Kidney epithelial cell (primary cell): Measurements from ENCODE around the gene IL17REL. TPM values are rescaled to one million over a fixed set of nuclear protein-coding genes. Genes with fewer than 3 reads are reported as not detected.

ENCODE experiments used
- DNase-seq: peaks from one replicate; pipeline ENCODE4 v3.0.0-alpha.2; 2010; ENCODE audit warnings: low read depth
- H3K27me3 ChIP-seq: 2 replicates; pipeline ENCODE4 v1.6.0; 2011; ENCODE audit warnings: low read length; ENCODE audit not compliant: control insufficient read depth, insufficient read depth
- H3K36me3 ChIP-seq: 2 replicates; pipeline ENCODE4 v1.5.1; 2011; ENCODE audit warnings: low read length; ENCODE audit not compliant: control insufficient read depth, insufficient read depth
- H3K4me3 ChIP-seq: 2 replicates; pipeline ENCODE4 v1.5.1; 2011; ENCODE audit warnings: low read depth, mild to moderate bottlenecking, control low read depth, low read length
- CTCF ChIP-seq: IDR thresholded peaks from 2 replicates; pipeline ENCODE4 v1.5.1; 2011; ENCODE audit warnings: mild to moderate bottlenecking, moderate library complexity, low read length, control low read depth, inconsistent platforms; ENCODE audit not compliant: insufficient read depth, poor library complexity, severe bottlenecking
- total RNA-seq: library from RNA; depleted of rRNA; stranded (reverse); fragments of >200 nt; gene quantifications from 2 replicates; pipeline ENCODE4 v1.2.3, GENCODE V29; 2015

Gene IL17REL
- total RNA-seq, 1 donor from 2014 or later = not detected

- no peak for TF ChIP-seq CTCF
- Histone ChIP-seq H3K27me3 (peaks cover 52% of the 10 kb centered on the region), H3K4me3 (no peak overlapping the region), H3K36me3 (no peaks in the 10 kb centered on the region)
- no peak for DNase-seq
Observed at GRCh38 chr22:50058906-50059880, 46.6 kb upstream of the IL17REL start.

- Histone ChIP-seq H3K27me3 (peaks cover 52% of the 10 kb centered on the region), H3K4me3 (no peak within 1 kb of the TSS), H3K36me3 (no peaks in the 10 kb centered on the region)
- no peak for TF ChIP-seq CTCF
- DNase-seq = no peak
Observed at GRCh38 chr22:50058061-50058905, 45.7 kb upstream of the IL17REL start, which contains the start of gene TTLL8. Gene TTLL8 (minus strand): TSS chr22:50058298.

GRCh38 chr22:50057278-50058060 is 44.9 kb upstream of the IL17REL start:
- DNase-seq = no peak
- H3K4me3 ChIP-seq = no peak overlapping the region
- H3K36me3 ChIP-seq = no peaks in the 10 kb centered on the region
- no peak for TF ChIP-seq CTCF
- peaks cover 49% of the 10 kb centered on the region for H3K27me3 ChIP-seq

- no peak overlapping the region for H3K4me3 ChIP-seq
- no peaks in the 10 kb centered on the region for H3K36me3 ChIP-seq
- TF ChIP-seq CTCF = no peak
- H3K27me3 ChIP-seq = peaks cover 40% of the 10 kb centered on the region
- DNase-seq = no peak
Observed at GRCh38 chr22:50056214-50056972, 43.8 kb upstream of the IL17REL start.

- no peak overlapping the region for H3K4me3 ChIP-seq
- no peaks in the 10 kb centered on the region for H3K36me3 ChIP-seq
- DNase-seq = no peak
- TF ChIP-seq CTCF = no peak
- peaks cover 24% of the 10 kb centered on the region for H3K27me3 ChIP-seq
Observed at GRCh38 chr22:50053861-50054260, 41.3 kb upstream of the IL17REL start.
